Effector memory CD4-positive, alpha-beta T cell (primary cell): ENCODE data around the gene TRIM60.
"Not testable (repeated sequence)": the region's sequence is repeated elsewhere in the genome, so short reads cannot be mapped to it uniquely, and the experiment has no call there.

ENCODE experiments used
- DNase-seq, 3 donors: peaks; one replicate each; pipeline ENCODE4 v3.0.0-alpha.2; 2020
- H3K27ac ChIP-seq: 2 replicates; pipeline ENCODE4 v1.7.0; 2013; ENCODE audit warnings: mild to moderate bottlenecking, low read length, moderate library complexity; ENCODE audit not compliant: insufficient read depth, poor library complexity, severe bottlenecking
- H3K27me3 ChIP-seq: replicated peaks from 2 replicates; pipeline ENCODE4 v1.7.0; 2013; ENCODE audit warnings: mild to moderate bottlenecking, low read length; ENCODE audit not compliant: insufficient read depth, control insufficient read depth, poor library complexity, severe bottlenecking
- H3K36me3 ChIP-seq: 2 replicates; pipeline ENCODE4 v1.7.0; 2013; ENCODE audit warnings: mild to moderate bottlenecking, low read length, moderate library complexity; ENCODE audit not compliant: control insufficient read depth, insufficient read depth
- H3K4me1 ChIP-seq: 2 replicates; pipeline ENCODE4 v1.7.0; 2013; ENCODE audit warnings: low read length, mild to moderate bottlenecking; ENCODE audit not compliant: control insufficient read depth, insufficient read depth, poor library complexity, severe bottlenecking
- H3K4me3 ChIP-seq: 2 replicates; pipeline ENCODE4 v1.7.0; 2013; ENCODE audit warnings: low read length, low read depth, mild to moderate bottlenecking; ENCODE audit not compliant: insufficient read depth, poor library complexity, severe bottlenecking
- H3K9me3 ChIP-seq: 2 replicates; pipeline ENCODE4 v1.7.0; 2013; ENCODE audit warnings: mild to moderate bottlenecking, low read length, moderate library complexity; ENCODE audit not compliant: control insufficient read depth

TRIM60 gene

DNA sequence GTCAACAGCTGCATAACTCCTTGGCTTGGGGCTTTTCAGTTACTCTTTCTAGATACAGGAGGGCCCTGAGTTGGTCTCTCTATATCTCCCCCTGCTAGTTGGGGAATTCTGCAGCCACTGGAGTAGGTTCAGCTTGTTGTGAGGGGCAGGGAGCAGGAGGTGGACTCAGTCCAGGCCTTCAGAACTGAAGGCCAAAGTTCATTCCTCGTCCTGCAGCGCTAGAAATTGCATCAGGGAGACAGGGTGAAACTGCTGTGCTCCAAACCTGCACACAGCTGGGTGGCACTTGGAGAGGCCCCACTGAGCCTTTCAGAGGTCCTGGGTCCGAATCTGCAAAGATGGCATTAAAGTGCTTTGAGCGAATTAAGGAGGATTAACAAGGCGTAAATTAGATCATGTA, 24.9 kb upstream of the TRIM60 start:
- Histone ChIP-seq H3K27me3 (no peaks in the 10 kb centered on the region), H3K27ac (no peak overlapping the region), H3K4me1 (no peaks in the 10 kb centered on the region), H3K4me3 (no peak overlapping the region), H3K36me3 (no peaks in the 10 kb centered on the region), H3K9me3 (no peaks in the 10 kb centered on the region)
- no peak for DNase-seq

- H3K4me3 ChIP-seq, result no peak overlapping the region
- no peaks in the 10 kb centered on the region for H3K36me3 ChIP-seq
- H3K4me1 ChIP-seq, result no peaks in the 10 kb centered on the region
- H3K27me3 ChIP-seq, result no peaks in the 10 kb centered on the region
- DNase-seq, result no peak
- no peaks in the 10 kb centered on the region for H3K9me3 ChIP-seq
- no peak overlapping the region for H3K27ac ChIP-seq
Measured at GRCh38 chr4:165009493-165010227, 22.1 kb upstream of the TRIM60 start.

DNA sequence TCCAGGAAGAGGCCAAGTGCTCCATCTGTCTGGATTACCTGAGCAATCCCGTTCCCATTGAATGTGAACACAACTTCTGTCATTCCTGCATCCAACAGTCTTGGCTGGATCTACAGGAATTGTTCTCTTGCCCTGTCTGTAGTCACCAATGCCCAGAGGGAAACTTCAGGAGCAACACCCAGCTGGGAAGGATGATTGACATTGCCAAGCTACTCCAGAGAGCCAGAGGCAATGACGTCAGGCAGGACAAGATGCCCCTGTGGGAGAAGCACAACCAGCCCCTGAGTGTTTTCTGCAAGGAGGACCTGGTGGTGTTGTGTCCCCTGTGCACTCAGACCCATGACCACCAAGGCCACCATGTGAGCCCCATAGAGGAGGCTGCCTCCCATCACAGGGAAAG, 21.3 kb upstream of the TRIM60 start:
- Histone ChIP-seq H3K9me3 (no peaks in the 10 kb centered on the region), H3K27ac (no peak overlapping the region), H3K36me3 (no peaks in the 10 kb centered on the region), H3K27me3 (no peaks in the 10 kb centered on the region), H3K4me1 (no peaks in the 10 kb centered on the region), H3K4me3 (no peak overlapping the region)
- no peak for DNase-seq

DNA sequence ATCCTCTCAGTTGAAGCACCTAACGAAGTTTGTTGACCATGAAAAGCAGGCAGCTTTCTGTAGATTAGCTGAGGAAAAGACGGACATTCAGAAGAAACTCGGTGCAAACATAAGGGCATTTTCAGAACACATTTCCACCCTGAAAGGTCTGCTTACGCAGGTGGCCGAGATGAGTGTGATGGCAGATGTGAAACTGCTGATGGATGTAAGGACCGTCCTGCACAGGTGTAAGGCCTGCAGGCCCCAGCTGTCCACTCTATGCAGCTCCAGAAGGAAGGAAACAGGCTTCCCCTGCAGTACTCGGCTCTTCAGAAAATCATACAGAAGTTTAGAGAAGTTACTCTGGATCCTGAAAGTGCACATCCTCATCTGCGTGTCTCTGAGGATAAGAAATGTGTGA, 20.8 kb upstream of the TRIM60 start:
- Histone ChIP-seq H3K4me1 (no peaks in the 10 kb centered on the region), H3K36me3 (no peaks in the 10 kb centered on the region), H3K27ac (no peak overlapping the region), H3K9me3 (no peaks in the 10 kb centered on the region), H3K4me3 (no peak overlapping the region), H3K27me3 (no peaks in the 10 kb centered on the region)
- no peak for DNase-seq

DNA sequence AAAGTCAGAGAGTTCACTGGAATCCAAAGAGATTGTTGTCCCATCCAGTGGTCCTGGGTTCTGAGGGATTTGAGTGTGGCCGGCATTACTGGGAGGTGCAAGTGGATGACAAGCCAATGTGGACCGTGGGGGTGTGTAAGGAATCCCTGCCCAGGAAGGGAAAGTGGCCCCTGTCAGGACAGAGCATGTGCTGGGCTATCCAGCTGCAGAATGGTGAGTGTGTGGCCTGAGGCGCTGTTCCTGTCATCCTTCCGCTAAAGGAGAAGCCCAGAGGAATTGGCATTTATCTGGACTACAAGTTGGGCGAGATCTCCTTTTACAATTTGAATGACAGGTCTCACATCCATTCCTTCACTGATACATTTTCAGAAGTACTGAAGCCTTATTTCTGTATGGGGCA, 20.4 kb upstream of the TRIM60 start:
- Histone ChIP-seq H3K9me3 (no peaks in the 10 kb centered on the region), H3K4me1 (no peaks in the 10 kb centered on the region), H3K27me3 (no peaks in the 10 kb centered on the region), H3K4me3 (no peak overlapping the region), H3K27ac (no peak overlapping the region), H3K36me3 (no peaks in the 10 kb centered on the region)
- no peak for DNase-seq

- H3K27me3 ChIP-seq, result no peaks in the 10 kb centered on the region
- H3K9me3 ChIP-seq, result no peaks in the 10 kb centered on the region
- H3K27ac ChIP-seq, result no peak overlapping the region
- H3K4me3 ChIP-seq, result no peak overlapping the region
- no peaks in the 10 kb centered on the region for H3K36me3 ChIP-seq
- H3K4me1 ChIP-seq, result no peaks in the 10 kb centered on the region
- no peak for DNase-seq
Measured at GRCh38 chr4:165013691-165014090, 18.1 kb upstream of the TRIM60 start.

- Histone ChIP-seq H3K4me1 (no peaks in the 10 kb centered on the region), H3K36me3 (no peaks in the 10 kb centered on the region), H3K9me3 (no peaks in the 10 kb centered on the region), H3K27ac (no peak overlapping the region), H3K4me3 (no peak overlapping the region), H3K27me3 (no peaks in the 10 kb centered on the region)
- no peak for DNase-seq
Measured at GRCh38 chr4:165016971-165017370, 14.8 kb upstream of the TRIM60 start.

GRCh38 chr4:165019995-165020394, 11.8 kb upstream of the TRIM60 start:
- H3K9me3 ChIP-seq, H3K4me3 ChIP-seq: not testable (repeated sequence)

GRCh38 chr4:165025782-165026181, 6.0 kb upstream of the TRIM60 start:
- not testable (repeated sequence) for H3K9me3 ChIP-seq, H3K4me1 ChIP-seq, H3K4me3 ChIP-seq, H3K36me3 ChIP-seq, H3K27me3 ChIP-seq, DNase-seq, H3K27ac ChIP-seq

More at GRCh38 chr4:165019995-165020394, 11.8 kb upstream of the TRIM60 start:
- H3K27me3 ChIP-seq, H3K36me3 ChIP-seq, H3K27ac ChIP-seq, DNase-seq, H3K4me1 ChIP-seq: not testable (repeated sequence)

- no peaks in the 10 kb centered on the region for H3K36me3 ChIP-seq
- no peaks in the 10 kb centered on the region for H3K4me1 ChIP-seq
- DNase-seq, result no peak
- no peak overlapping the region for H3K4me3 ChIP-seq
- no peak overlapping the region for H3K27ac ChIP-seq
- no peaks in the 10 kb centered on the region for H3K9me3 ChIP-seq
- no peaks in the 10 kb centered on the region for H3K27me3 ChIP-seq
Measured at GRCh38 chr4:165027762-165028402, 3.9 kb upstream of the TRIM60 start.
